Measurements from ENCODE around the gene TRIM61. TPM values are rescaled to one million over a fixed set of nuclear protein-coding genes. Genes with fewer than 3 reads are reported as not detected.
"Not testable (repeated sequence)": the region's sequence is repeated elsewhere in the genome, so short reads cannot be mapped to it uniquely, and the experiment has no call there.

TRIM61 gene
- total RNA-seq, 2 donors from 2014 or later = 0.95 TPM; not detected in 1

- Histone ChIP-seq H3K4me3 (no peak overlapping the region), H3K27me3 (replicated peaks; ENCODE audit: insufficient read depth) (no peaks in the 10 kb centered on the region), H3K27ac (no peak overlapping the region), H3K4me1 (ENCODE audit: control insufficient read depth in 1 of 2, low read depth in 2 of 2) (no peaks in the 10 kb centered on the region), H3K36me3 (no peaks in the 10 kb centered on the region), H3K9me3 (no peaks in the 10 kb centered on the region)
- no peak for ATAC-seq (ENCODE audit: insufficient number of reproducible peaks, low FRiP score, low read depth)
- no peak for DNase-seq (ENCODE audit: low spot score)
- TF ChIP-seq CTCF (IDR thresholded peaks at IDR 0.05) = no peak
These were observed 45.7 kb downstream of the TRIM61 start for GRCh38 chr4:164931551-164932324.

- no peaks in the 10 kb centered on the region for H3K9me3 ChIP-seq
- TF ChIP-seq CTCF (IDR thresholded peaks at IDR 0.05) = no peak
- H3K36me3 ChIP-seq = no peaks in the 10 kb centered on the region
- no peak for ATAC-seq (ENCODE audit: insufficient number of reproducible peaks, low FRiP score, low read depth)
- DNase-seq (ENCODE audit: low spot score) = no peak
- H3K4me3 ChIP-seq = no peak overlapping the region
- H3K27me3 ChIP-seq (replicated peaks; ENCODE audit: insufficient read depth) = no peaks in the 10 kb centered on the region
- no peaks in the 10 kb centered on the region for H3K4me1 ChIP-seq (ENCODE audit: control insufficient read depth in 1 of 2, low read depth in 2 of 2)
- H3K27ac ChIP-seq = no peak overlapping the region
These were observed 46.8 kb downstream of the TRIM61 start for GRCh38 chr4:164930647-164931046.

- H3K27ac ChIP-seq; H3K36me3 ChIP-seq; H3K27me3 ChIP-seq (replicated peaks; ENCODE audit: insufficient read depth); DNase-seq (ENCODE audit: low spot score); H3K9me3 ChIP-seq; H3K4me3 ChIP-seq; H3K4me1 ChIP-seq (ENCODE audit: control insufficient read depth in 1 of 2, low read depth in 2 of 2); ATAC-seq (ENCODE audit: insufficient number of reproducible peaks, low FRiP score, low read depth): not testable (repeated sequence)
These were observed 50.4 kb downstream of the TRIM61 start for GRCh38 chr4:164927101-164927500.

- TF ChIP-seq CTCF (IDR thresholded peaks at IDR 0.05) = no peak
- no peaks in the 10 kb centered on the region for H3K9me3 ChIP-seq
- ATAC-seq (ENCODE audit: insufficient number of reproducible peaks, low FRiP score, low read depth) = peak; percentile 49
These were observed 51.2 kb downstream of the TRIM61 start for GRCh38 chr4:164926301-164926700.

GRCh38 chr4:164924670-164925238 lies 52.7 kb downstream of the TRIM61 start:
- Histone ChIP-seq H3K4me1 (ENCODE audit: control insufficient read depth in 1 of 2, low read depth in 2 of 2) (no peaks in the 10 kb centered on the region), H3K9me3 (no peaks in the 10 kb centered on the region), H3K27ac (no peak overlapping the region), H3K27me3 (replicated peaks; ENCODE audit: insufficient read depth) (no peaks in the 10 kb centered on the region), H3K36me3 (no peaks in the 10 kb centered on the region), H3K4me3 (no peak overlapping the region)
- ATAC-seq (ENCODE audit: insufficient number of reproducible peaks, low FRiP score, low read depth) (no peak), DNase-seq (ENCODE audit: low spot score) (no peak)
- no peak for TF ChIP-seq CTCF (IDR thresholded peaks at IDR 0.05)

More at GRCh38 chr4:164926301-164926700, 51.2 kb downstream of the TRIM61 start:
- Histone ChIP-seq H3K36me3 (no peaks in the 10 kb centered on the region), H3K4me3 (no peak overlapping the region), H3K27me3 (replicated peaks; ENCODE audit: insufficient read depth) (no peaks in the 10 kb centered on the region), H3K4me1 (ENCODE audit: control insufficient read depth in 1 of 2, low read depth in 2 of 2) (no peaks in the 10 kb centered on the region), H3K27ac (no peak overlapping the region)
- no peak for DNase-seq (ENCODE audit: low spot score)
